K562 (cell line): ENCODE measurements around the gene FAM32A. TPM values are rescaled to one million over a fixed set of nuclear protein-coding genes. Genes with fewer than 3 reads are reported as not detected.

ENCODE experiments used
- ATAC-seq: fragments of 200-7000 bp; cut with Tn5 transposase; 3 replicates; pipeline ENCODE4 v1.9.1; 2020; ENCODE audit warnings: moderate library complexity
- BruUV-seq: library from RNA; stranded (reverse); fragments of 400-500 nt; replicated peaks from 2 replicates; lab custom pipeline; 2021; lab: Mats Ljungman, UMichigan
- CTCF ChIA-PET: fragments of 300-600 bp; formaldehyde crosslinking; extraction: SDS; loops from one replicate; lab custom pipeline; 2021; ENCODE audit warnings: low intra/inter-chr PET ratio; lab: Yijun Ruan, JAX
- POLR2A ChIA-PET: fragments of 300-600, 350-650 bp; sonication (Branson Sonifier 250); formaldehyde crosslinking; extraction: SDS; loops from one replicate; lab custom pipeline; 2021; ENCODE audit warnings: antibody characterized with exemption, inconsistent platforms; lab: Yijun Ruan, JAX
- DNase-seq, 4 experiments: peaks; one replicate each; pipeline versions ENCODE4 v3.0.0 to v3.0.0-alpha.2; 2011 to 2018; ENCODE audit warnings: low spot score in 3 of 4, mixed read lengths in 3 of 4; ENCODE audit errors: extremely low read depth in 1 of 4
- FAIRE-seq: peaks from 2 replicates; lab custom pipeline; 2011; peaks lifted over from hg19 to GRCh38; lab: Jason Lieb, UNC
- H2AFZ ChIP-seq: 2 replicates; pipeline ENCODE4 v1.6.0; 2011; ENCODE audit warnings: low read depth, low read length, control low read depth, inconsistent platforms
- H3K27ac ChIP-seq: fragments of 200-600 bp; 3 replicates; pipeline ENCODE4 v1.8.0; 2011; ENCODE audit warnings: low read depth, mild to moderate bottlenecking, control low read depth, inconsistent platforms, low read length, moderate library complexity, mixed read lengths; ENCODE audit errors: extremely low read depth
- H3K27me3 ChIP-seq, 2 experiments: fragments of 300-600 bp in 1 of 2; 2 replicates in 1 of 2; 3 replicates in 1 of 2; pipeline versions ENCODE4 v1.6.0 to v1.8.0; 2011; ENCODE audit warnings: inconsistent platforms in 2 of 2, low read length in 2 of 2, mild to moderate bottlenecking in 1 of 2, mixed read lengths in 1 of 2, moderate library complexity in 1 of 2; ENCODE audit not compliant: control insufficient read depth in 2 of 2, insufficient read depth in 2 of 2
- H3K36me3 ChIP-seq: fragments of 300-600 bp; 3 replicates; pipeline ENCODE4 v1.8.0; 2011; ENCODE audit warnings: mild to moderate bottlenecking, low read length, inconsistent platforms; ENCODE audit not compliant: control insufficient read depth, insufficient read depth
- H3K4me1 ChIP-seq, 2 experiments: fragments of 200-600 bp in 1 of 2; replicated peaks in 1 of 2; 2 replicates in 1 of 2; 3 replicates in 1 of 2; pipeline versions ENCODE4 v1.5.1 to v1.8.0; 2011; ENCODE audit warnings: inconsistent platforms in 2 of 2, low read length in 2 of 2, mild to moderate bottlenecking in 1 of 2, mixed read lengths in 1 of 2, moderate library complexity in 1 of 2; ENCODE audit not compliant: control insufficient read depth in 2 of 2, insufficient read depth in 2 of 2
- H3K4me2 ChIP-seq: 2 replicates; pipeline ENCODE4 v1.6.1; 2011; ENCODE audit warnings: low read length, control low read depth, inconsistent platforms, mixed read lengths; ENCODE audit not compliant: insufficient read depth
- H3K4me3 ChIP-seq: fragments of 200-600 bp; sonication (generic), shearing (Covaris generic); 2 replicates; pipeline ENCODE4 v1.5.1; 2016; ENCODE audit warnings: control low read depth, inconsistent platforms
- H3K79me2 ChIP-seq: fragments of 200-600 bp; 3 replicates; pipeline ENCODE4 v1.8.0; 2011; ENCODE audit warnings: low read length, inconsistent platforms; ENCODE audit not compliant: control insufficient read depth, insufficient read depth
- H3K9ac ChIP-seq, 2 experiments: 2 replicates each; pipeline versions ENCODE4 v1.6.0 to v1.6.1; 2011; ENCODE audit warnings: low read depth in 2 of 2, low read length in 2 of 2, control low read depth in 1 of 2, inconsistent platforms in 1 of 2, mild to moderate bottlenecking in 1 of 2, mixed read lengths in 1 of 2; ENCODE audit not compliant: insufficient read depth in 1 of 2
- H3K9me1 ChIP-seq: one replicate; pipeline ENCODE4 v1.6.0; 2011; ENCODE audit warnings: inconsistent platforms, mild to moderate bottlenecking, low read length, moderate library complexity; ENCODE audit not compliant: control insufficient read depth, insufficient read depth
- H3K9me3 ChIP-seq: replicated peaks from 2 replicates; pipeline ENCODE4 v1.5.1; 2011; ENCODE audit warnings: low read depth, low read length, inconsistent platforms; ENCODE audit not compliant: control insufficient read depth, insufficient read depth
- H4K20me1 ChIP-seq: replicated peaks from 2 replicates; pipeline ENCODE4 v1.6.1; 2011; ENCODE audit warnings: low read length, inconsistent platforms, mixed read lengths; ENCODE audit not compliant: control insufficient read depth, insufficient read depth
- MTF1 ChIP-seq: fragments of 250-450 bp; sonication (Bioruptor Pico); IDR thresholded peaks from 2 replicates; pipeline ENCODE4 v1.9.0; 2021; ENCODE audit warnings: moderate library complexity, mild to moderate bottlenecking, inconsistent platforms, borderline replicate concordance
- RBFOX2 ChIP-seq: fragments of 200-400 bp; formaldehyde crosslinking; IDR thresholded peaks from 2 replicates; pipeline ENCODE4 v1.6.1; 2017; ENCODE audit warnings: low read depth, mild to moderate bottlenecking, low read length, moderate library complexity
- SRSF3 ChIP-seq: fragments of 200-400 bp; formaldehyde crosslinking; IDR thresholded peaks from 2 replicates; pipeline ENCODE4 v1.6.1; 2016; ENCODE audit warnings: mild to moderate bottlenecking, low read length, moderate library complexity; ENCODE audit not compliant: insufficient read depth
- ZFP30 ChIP-seq: fragments of 250-450 bp; sonication (Bioruptor Pico); IDR thresholded peaks from 2 replicates; pipeline ENCODE4 v1.8.0; 2022; ENCODE audit warnings: moderate library complexity, mild to moderate bottlenecking, inconsistent platforms, borderline replicate concordance
- WGBS: fragments of 100-300 bp; shearing (Covaris generic); methylation state at CpG from one replicate; pipeline ENCODE4 v1.1.6; 2016; ENCODE audit warnings: low coverage, mixed read lengths; ENCODE audit not compliant: insufficient coverage; ENCODE audit errors: missing lambda C conversion rate; 5-methylcytosine and 5-hydroxymethylcytosine counted together
- in situ Hi-C: fragments of 300-500 bp; cut with MboI; formaldehyde crosslinking; loops from 4 replicates; pipeline ENCODE4 v1.15.0; 2018; ENCODE audit warnings: inconsistent platforms, mixed read lengths
- intact Hi-C: fragments of 100-400 bp; cut with micrococcal nuclease; formaldehyde crosslinking; loops from 2 replicates; pipeline ENCODE4 v1.14.2; 2022
- polyA plus RNA-seq, 8 experiments: library from polyadenylated mRNA; depleted of rRNA in 4 of 8; stranded (reverse) in 5 of 8; unstranded in 3 of 8; fragments of >200 nt; fragmentation: Nextera tagmentation in 2 of 8; fragmentation: Illumina TruSeq in 1 of 8; extraction: Ambion mirVana in 2 of 8; extraction: Trizol in 1 of 8; gene quantifications; 2 replicates each; pipeline versions ENCODE4 v1.2.1 to v1.2.3, GENCODE V29; 2011 to 2014; ENCODE audit warnings: inconsistent platforms in 1 of 8, missing spikeins in 1 of 8
- total RNA-seq, 7 experiments: library from RNA; depleted of rRNA in 6 of 7; stranded (reverse); fragments of >200 nt in 6 of 7; fragmentation: Illumina TruSeq in 2 of 7; extraction: Trizol in 2 of 7; gene quantifications; 2 replicates each; pipeline versions ENCODE4 v1.2.1 to v1.2.3, GENCODE V29; 2011 to 2021; ENCODE audit warnings: low replicate concordance in 1 of 7

Gene FAM32A
- total and polyA plus RNA-seq, 9 of the 15 experiments (the other 6 are each of a cell fraction or from before 2014, with no cell fraction given) = 30.7 to 96.7 (median 73.7) TPM

DNA sequence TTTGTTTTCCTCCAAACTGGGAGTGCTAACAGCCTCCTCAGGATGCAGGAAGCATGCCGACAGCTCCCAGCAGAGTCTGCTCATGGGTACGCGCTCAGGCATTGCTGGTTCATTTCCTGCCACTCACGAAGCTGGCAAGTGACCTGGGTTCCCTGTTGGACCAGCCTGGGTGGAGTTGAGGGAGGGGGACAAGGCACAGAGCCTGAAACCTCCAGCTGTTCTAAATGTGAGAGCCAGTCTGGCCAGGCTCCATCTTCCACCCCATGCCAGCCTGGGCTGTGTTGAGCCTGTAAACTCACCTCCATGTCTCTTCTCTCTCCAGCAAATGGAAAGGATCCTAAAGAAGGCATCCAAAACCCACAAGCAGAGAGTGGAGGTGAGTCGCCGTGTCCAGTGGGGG lies 5.0 kb downstream of the FAM32A start:
- WGBS = 87% methylated on average over 6 of the region's 6 CpGs
- CTCF ChIA-PET = no interaction called here
- ATAC-seq = no peak
- H3K9me1 ChIP-seq = peaks cover 5% of the 10 kb centered on the region
- H3K79me2 ChIP-seq = peaks cover 17% of the 10 kb centered on the region
- H3K4me2 ChIP-seq = no peak overlapping the region
- intact Hi-C loops = no loop called here
- peak overlapping the region in 1 of 2 experiments; percentile 4; a peak in 1 of 4 replicates for H3K9ac ChIP-seq
- FAIRE-seq = no peak
- no peak overlapping the region for H3K4me3 ChIP-seq
- H3K27me3 ChIP-seq = no peaks in the 10 kb centered on the region
- peaks cover 43% of the 10 kb centered on the region for H3K36me3 ChIP-seq
- H3K4me1 ChIP-seq = peaks cover 0 to 6% of the 10 kb centered on the region in 2 experiments; a peak in 2 of 5 replicates
- DNase-seq = no peak
- H4K20me1 ChIP-seq = no peaks in the 10 kb centered on the region; the same call in 1 of the 2 replicates
- BruUV-seq = no TSS peak
- no peak overlapping the region for H2AFZ ChIP-seq
- TF ChIP-seq MTF1 (no peak), RBFOX2 (peak; percentile 37; the same call in 1 of the 2 replicates)
- no peak overlapping the region for H3K27ac ChIP-seq
- H3K9me3 ChIP-seq = no peaks in the 10 kb centered on the region
- in situ Hi-C loops = no loop called here
- POLR2A ChIA-PET = no interaction called here

DNA sequence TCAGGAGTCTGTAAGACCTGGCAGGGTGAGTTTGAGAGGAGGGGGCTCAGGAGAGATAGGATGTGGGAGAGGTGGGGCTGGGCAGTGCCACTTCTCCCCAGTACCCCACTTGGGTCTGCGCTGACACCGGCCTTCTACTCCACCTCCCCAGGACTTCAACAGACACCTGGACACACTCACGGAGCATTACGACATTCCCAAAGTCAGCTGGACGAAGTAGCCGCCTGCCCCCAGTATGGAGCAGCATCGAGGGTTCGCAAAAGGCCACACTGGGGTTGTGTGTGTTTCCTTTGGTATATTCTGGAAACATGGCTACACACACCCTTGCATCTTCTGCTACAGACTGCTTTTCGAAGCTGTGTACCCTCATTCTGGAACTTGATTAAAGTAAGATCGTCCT lies 5.5 kb downstream of the FAM32A start:
- H3K4me1 ChIP-seq = peaks cover 0 to 4% of the 10 kb centered on the region in 2 experiments; a peak in 2 of 5 replicates
- in situ Hi-C loops = no loop called here
- TF ChIP-seq ZFP30 (CRISPR knock-in tag) (no peak), SRSF3 (no peak), RBFOX2 (peak; percentile 31; the same call in 1 of the 2 replicates)
- TF ChIP-seq, all 486 proteins: peak for 1
- Histone ChIP-seq H3K27me3 (no peaks in the 10 kb centered on the region), H2AFZ (no peak overlapping the region), H3K9ac (no peak overlapping the region), H3K4me3 (no peak overlapping the region), H3K27ac (no peak overlapping the region), H3K79me2 (peaks cover 12% of the 10 kb centered on the region), H3K36me3 (peaks cover 43% of the 10 kb centered on the region), H3K9me3 (no peaks in the 10 kb centered on the region), H3K4me2 (no peak overlapping the region), H4K20me1 (no peaks in the 10 kb centered on the region; the same call in 1 of the 2 replicates), H3K9me1 (peaks cover 5% of the 10 kb centered on the region)
- no TSS peak for BruUV-seq
- CTCF ChIA-PET = no interaction called here
- FAIRE-seq (no peak), ATAC-seq (no peak), DNase-seq (no peak)
- intact Hi-C loops = no loop called here
- POLR2A ChIA-PET = interaction anchor here (0.6 to 0.9 kb wide), 3 partner anchors 164 to 1420 kb away, joined by 3 read pairs; no protein-coding TSS in a partner anchor
- WGBS = 96% methylated on average over 10 of the region's 10 CpGs
